Lower leg skin (tissue), 3 donors: ENCODE results near the gene CACNA1A.

Experiments used
- POLR2A ChIP-seq, 2 donors: fragments of 450-650 bp; IDR thresholded peaks; one replicate each; pipeline ENCODE4 v1.6.1; 2016 to 2017; ENCODE audit warnings: antibody characterized with exemption in 2 of 2, mild to moderate bottlenecking in 1 of 2, moderate library complexity in 1 of 2
- TF ChIP-seq, protein P1 (sequence below), 3 donors: fragments of 450-650 bp; IDR thresholded peaks; one replicate each; pipeline ENCODE4 v1.5.1; 2016; ENCODE audit warnings: antibody characterized with exemption in 3 of 3, mild to moderate bottlenecking in 3 of 3, moderate library complexity in 2 of 3

DNA sequence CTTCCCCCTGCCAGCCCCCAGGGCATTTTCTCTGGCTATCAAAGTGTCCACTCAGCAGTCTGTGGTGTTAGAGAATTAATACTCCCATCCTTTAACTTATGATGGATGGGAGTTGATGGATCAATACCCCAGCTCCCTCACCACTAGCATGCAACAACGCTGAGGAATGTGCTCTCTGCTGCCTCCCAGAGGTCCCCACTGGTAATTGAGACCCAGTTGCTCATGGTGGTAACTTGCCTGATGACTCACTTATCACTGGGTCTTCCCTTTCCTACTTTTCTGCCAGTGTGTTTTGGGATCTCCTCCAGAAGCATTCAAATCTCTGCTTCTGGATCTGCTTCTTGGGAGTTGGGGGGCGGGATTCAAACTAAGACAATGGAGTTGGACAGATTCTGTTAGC lies 20.3 kb upstream of the CACNA1A start:
- TF ChIP-seq, protein P1, sequence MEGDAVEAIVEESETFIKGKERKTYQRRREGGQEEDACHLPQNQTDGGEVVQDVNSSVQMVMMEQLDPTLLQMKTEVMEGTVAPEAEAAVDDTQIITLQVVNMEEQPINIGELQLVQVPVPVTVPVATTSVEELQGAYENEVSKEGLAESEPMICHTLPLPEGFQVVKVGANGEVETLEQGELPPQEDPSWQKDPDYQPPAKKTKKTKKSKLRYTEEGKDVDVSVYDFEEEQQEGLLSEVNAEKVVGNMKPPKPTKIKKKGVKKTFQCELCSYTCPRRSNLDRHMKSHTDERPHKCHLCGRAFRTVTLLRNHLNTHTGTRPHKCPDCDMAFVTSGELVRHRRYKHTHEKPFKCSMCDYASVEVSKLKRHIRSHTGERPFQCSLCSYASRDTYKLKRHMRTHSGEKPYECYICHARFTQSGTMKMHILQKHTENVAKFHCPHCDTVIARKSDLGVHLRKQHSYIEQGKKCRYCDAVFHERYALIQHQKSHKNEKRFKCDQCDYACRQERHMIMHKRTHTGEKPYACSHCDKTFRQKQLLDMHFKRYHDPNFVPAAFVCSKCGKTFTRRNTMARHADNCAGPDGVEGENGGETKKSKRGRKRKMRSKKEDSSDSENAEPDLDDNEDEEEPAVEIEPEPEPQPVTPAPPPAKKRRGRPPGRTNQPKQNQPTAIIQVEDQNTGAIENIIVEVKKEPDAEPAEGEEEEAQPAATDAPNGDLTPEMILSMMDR (IDR thresholded peaks at IDR 0.05), result no peak
- TF ChIP-seq POLR2A (IDR thresholded peaks at IDR 0.05), result no peak
